Smooth muscle cell of bladder (primary cell): ENCODE measurements around the gene NFIC. TPM values are rescaled to one million over a fixed set of nuclear protein-coding genes. Genes with fewer than 3 reads are reported as not detected.

ENCODE experiments used
- total RNA-seq: library from RNA; depleted of rRNA; stranded (reverse); fragments of >200 nt; gene quantifications from 2 replicates; pipeline ENCODE4 v1.2.3, GENCODE V29; 2014

NFIC gene
- 33.4 and 34.5 TPM in 2 replicates for total RNA-seq

GRCh38 chr19:3365836-3366752, at the start of gene NFIC:
Gene NFIC (plus strand): TSS chr19:3366583. CDS start chr19:3366637, 54 bp downstream.

DNA sequence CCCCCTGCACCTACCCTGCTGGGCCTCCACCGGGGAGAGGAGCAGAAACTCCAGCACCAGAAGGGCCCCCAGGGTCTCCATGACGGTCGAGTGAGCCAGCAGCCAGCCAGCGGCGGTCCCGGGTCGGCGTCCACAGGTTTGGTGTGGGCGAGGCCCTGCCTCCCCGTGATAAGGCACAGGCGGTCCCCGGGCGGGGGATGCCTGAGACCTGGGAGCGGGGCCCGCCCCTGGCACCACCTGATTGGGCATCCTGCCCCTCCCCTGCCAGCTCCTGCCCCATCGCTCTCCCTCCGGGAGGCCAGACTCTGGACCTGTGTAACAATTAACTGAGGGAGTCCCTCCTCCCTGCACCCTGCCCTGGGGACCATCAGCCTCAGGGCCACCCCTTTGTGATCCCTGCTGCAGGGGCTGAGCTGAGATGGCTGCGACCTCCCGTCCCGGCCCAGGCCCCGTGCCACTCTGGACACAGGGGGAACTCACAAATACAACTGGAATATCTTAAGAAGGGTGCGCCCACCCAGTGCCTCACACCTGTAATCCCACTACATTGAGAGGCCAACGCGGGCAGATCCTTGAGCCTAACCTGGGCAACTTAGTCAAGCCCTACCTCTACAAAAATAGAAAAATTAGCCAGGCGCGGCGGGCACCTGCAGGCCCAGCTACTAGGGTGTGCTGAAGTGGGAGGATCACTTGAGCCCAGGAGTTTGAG, 114.2 kb downstream of the NFIC start, which contains the start of gene SMIM24:
Gene SMIM24, minus strand, starts transcription at position 143 of the 709 bp plus-strand sequence. Its CDS starts 62 bp downstream, at position 81.

DNA sequence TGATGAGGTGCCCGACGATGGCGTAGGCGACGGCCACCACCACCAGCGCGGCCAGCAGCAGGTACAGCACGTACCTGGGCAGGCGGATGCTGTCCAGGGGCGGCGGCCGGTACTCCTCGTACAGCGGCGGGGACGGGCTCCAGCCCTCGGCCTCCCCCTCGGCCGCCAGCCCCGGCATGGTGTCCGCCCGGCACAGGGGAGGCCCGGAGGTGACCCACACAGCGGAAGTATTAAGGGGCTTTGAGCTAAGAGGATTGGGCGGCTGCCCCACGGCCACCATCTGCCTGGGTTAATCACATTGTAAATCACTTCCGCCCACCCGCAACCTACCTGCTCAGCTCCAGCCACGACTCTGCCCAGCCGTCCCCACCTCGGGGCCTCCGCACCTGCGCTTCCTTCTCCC, 116.8 kb downstream of the NFIC start, which contains the start of gene SMIM44:
Gene SMIM44, minus strand, starts transcription at position 216 of the 403 bp plus-strand sequence. Its CDS starts 38 bp downstream, at position 178.

GRCh38 chr19:3500429-3501101, 134.2 kb downstream of the NFIC start, which contains the start of gene DOHH:
Gene DOHH (minus strand): TSS chr19:3500674. CDS start chr19:3496814, 3,860 bp downstream.

DNA sequence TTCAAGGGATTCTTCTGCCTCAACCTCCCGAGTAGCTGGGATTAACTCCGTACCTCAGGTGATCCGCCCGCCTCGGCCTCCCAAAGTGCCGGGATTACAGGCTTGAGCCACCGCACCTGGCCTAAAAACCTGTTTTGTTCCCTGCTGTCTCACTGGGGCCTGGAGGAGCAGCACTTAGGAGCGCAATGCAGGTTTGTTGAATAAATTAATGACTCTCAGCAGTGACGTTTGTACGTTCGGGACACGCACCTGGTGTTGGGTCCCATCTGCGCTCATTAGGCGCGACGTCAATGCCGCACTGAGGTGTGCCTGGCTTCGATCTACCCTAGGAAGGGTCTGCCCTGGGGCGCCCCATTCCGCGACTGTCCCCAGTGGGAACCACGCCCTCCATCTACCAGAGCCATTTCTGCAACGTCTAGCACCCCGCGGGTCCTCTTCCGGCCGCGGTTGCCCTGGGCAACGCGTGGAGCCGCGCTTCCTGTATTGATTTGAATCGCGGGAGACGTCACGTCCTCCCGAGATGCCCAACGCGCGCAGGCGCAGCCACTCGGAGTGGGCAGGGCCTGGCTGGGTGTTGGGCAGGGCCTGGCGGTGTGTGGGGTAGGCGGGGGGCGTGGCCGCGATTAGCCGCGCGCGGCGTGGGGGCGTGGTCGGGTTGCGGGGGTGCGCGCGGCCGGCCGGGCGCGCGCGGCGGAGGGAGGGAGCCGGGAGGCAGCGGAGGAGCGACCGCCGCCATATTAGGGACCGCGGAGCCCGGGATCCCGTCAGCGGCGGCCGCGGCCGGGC, 139.4 kb downstream of the NFIC start, which contains the start of gene FZR1:
Gene FZR1, plus strand, starts transcription at position 714 of the 786 bp plus-strand sequence. CDS start 16,679 bp downstream, outside the sequence.

Other genes with a start within 250 kb of the NFIC start
- gene GNA15, start 230.6 kb upstream of the NFIC start, total RNA-seq = under 0.01 TPM in 1 of 2 replicates, not detected in the other
- gene S1PR4, start 187.8 kb upstream of the NFIC start, total RNA-seq = not detected in 2 replicates
- 32.4 and 36.7 TPM in 2 replicates for gene NCLN, start 180.7 kb upstream of the NFIC start, total RNA-seq
- 0.09 TPM in 1 of 2 replicates, not detected in the other for gene CELF5, start 141.9 kb upstream of the NFIC start, total RNA-seq
- not detected in 2 replicates for gene SMIM24, start 113.9 kb downstream of the NFIC start, total RNA-seq
- gene SMIM44, start 116.9 kb downstream of the NFIC start, total RNA-seq = not detected in 2 replicates
- 7.7 and 9.5 TPM in 2 replicates for gene DOHH, start 134.1 kb downstream of the NFIC start, total RNA-seq
- 23.9 and 24.2 TPM in 2 replicates for gene FZR1, start 139.7 kb downstream of the NFIC start, total RNA-seq
- not detected in 2 replicates for gene TEKTIP1, start 172.6 kb downstream of the NFIC start, total RNA-seq
- 68.6 and 114 TPM in 2 replicates for gene MFSD12, start 191.0 kb downstream of the NFIC start, total RNA-seq
- gene HMG20B, start 206.4 kb downstream of the NFIC start, total RNA-seq = 60.0 and 64.0 TPM in 2 replicates
- not detected in 2 replicates for gene GIPC3, start 218.9 kb downstream of the NFIC start, total RNA-seq
- 0.43 and 0.92 TPM in 2 replicates for gene TBXA2R, start 240.3 kb downstream of the NFIC start, total RNA-seq